Right lobe of liver (tissue), 4 donors: ENCODE measurements around the gene PDK2.

Experiments used
- POLR2A ChIP-seq: fragments of 450-650 bp; IDR thresholded peaks from one replicate; pipeline ENCODE4 v1.6.1; 2017; ENCODE audit warnings: antibody characterized with exemption, mild to moderate bottlenecking
- TF ChIP-seq, protein P1 (sequence below), 4 donors: fragments of 200-600 bp in 3 of 4; fragments of 450-650 bp in 1 of 4; IDR thresholded peaks; one replicate each; pipeline versions ENCODE4 v1.5.1 to v1.8.0; 2016 to 2022; ENCODE audit warnings: antibody characterized with exemption in 4 of 4, mild to moderate bottlenecking in 2 of 4
- donor health status: DM: no; HTN: no; CAD: no.
- donor health status: DM: no; HTN: no; CAD: no.
- donor health status: DM: no; HTN: yes; CAD: no.

DNA sequence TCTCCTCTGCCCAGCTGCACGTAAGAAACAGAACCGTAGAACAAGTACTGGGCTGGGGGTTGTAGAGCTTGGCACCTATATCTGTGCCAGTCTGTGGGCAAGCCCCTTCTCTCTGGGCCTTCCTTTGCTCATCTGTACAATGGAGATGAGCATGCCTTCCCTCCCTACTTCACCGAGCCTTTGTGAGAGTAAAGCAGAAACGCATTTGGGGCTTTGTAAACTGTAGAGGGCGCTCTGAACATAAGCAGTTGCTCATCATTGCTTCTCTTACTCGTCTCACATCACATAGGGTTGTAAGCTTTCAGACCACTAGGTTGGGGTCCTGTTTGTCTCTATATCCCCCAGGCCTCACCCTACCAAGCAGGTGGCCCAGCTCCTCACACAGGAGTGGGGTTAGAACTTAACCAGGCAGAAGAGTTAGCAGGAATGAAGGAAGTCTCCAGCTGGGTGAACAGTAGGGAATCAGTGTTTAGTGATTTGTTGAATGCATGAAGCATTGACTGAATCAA lies 19.8 kb downstream of the PDK2 start:
- TF ChIP-seq, protein P1, sequence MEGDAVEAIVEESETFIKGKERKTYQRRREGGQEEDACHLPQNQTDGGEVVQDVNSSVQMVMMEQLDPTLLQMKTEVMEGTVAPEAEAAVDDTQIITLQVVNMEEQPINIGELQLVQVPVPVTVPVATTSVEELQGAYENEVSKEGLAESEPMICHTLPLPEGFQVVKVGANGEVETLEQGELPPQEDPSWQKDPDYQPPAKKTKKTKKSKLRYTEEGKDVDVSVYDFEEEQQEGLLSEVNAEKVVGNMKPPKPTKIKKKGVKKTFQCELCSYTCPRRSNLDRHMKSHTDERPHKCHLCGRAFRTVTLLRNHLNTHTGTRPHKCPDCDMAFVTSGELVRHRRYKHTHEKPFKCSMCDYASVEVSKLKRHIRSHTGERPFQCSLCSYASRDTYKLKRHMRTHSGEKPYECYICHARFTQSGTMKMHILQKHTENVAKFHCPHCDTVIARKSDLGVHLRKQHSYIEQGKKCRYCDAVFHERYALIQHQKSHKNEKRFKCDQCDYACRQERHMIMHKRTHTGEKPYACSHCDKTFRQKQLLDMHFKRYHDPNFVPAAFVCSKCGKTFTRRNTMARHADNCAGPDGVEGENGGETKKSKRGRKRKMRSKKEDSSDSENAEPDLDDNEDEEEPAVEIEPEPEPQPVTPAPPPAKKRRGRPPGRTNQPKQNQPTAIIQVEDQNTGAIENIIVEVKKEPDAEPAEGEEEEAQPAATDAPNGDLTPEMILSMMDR (IDR thresholded peaks at IDR 0.05): peak; percentile 41 to 58 (median 52)
- no peak for TF ChIP-seq POLR2A
